DMS53 (cell line): ENCODE measurements around the gene SMARCD1.

Source experiments
- DNase-seq: peaks from one replicate; lab custom pipeline; 2025; lab: John Stamatoyannopoulos, UW

The SMARCD1 gene

GRCh38 chr12:50104417-50105366 is 19.6 kb downstream of the SMARCD1 start:
- DNase-seq, result no peak

DNA sequence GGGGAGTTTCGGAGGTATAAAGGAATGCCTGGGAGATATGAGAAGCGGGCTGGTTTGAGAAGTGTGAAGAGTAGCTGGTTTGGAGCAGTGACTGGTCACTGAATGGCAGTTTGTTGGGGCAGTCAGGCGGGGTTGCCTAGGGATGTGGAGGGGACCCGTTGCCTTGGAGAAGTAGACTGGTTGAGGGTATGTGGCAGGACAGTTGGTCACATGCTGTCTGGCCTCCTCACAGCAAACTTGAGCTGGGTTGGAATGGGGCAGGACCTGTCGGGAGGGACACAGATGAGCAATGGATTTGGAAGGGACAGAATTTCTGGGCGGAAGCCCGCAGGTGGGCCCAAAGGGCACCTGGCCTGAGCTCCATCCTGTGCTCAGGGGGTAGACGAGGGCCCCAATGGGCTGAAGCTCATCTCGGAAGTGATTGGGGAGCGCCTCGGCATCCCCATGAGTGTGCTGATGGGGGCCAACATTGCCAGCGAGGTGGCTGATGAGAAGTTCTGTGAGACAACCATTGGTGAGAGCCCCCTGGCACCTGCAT is 20.8 kb downstream of the SMARCD1 start:
- no peak for DNase-seq

- DNase-seq, result no peak
Observed at GRCh38 chr12:50106907-50107306, 21.8 kb downstream of the SMARCD1 start.

DNA sequence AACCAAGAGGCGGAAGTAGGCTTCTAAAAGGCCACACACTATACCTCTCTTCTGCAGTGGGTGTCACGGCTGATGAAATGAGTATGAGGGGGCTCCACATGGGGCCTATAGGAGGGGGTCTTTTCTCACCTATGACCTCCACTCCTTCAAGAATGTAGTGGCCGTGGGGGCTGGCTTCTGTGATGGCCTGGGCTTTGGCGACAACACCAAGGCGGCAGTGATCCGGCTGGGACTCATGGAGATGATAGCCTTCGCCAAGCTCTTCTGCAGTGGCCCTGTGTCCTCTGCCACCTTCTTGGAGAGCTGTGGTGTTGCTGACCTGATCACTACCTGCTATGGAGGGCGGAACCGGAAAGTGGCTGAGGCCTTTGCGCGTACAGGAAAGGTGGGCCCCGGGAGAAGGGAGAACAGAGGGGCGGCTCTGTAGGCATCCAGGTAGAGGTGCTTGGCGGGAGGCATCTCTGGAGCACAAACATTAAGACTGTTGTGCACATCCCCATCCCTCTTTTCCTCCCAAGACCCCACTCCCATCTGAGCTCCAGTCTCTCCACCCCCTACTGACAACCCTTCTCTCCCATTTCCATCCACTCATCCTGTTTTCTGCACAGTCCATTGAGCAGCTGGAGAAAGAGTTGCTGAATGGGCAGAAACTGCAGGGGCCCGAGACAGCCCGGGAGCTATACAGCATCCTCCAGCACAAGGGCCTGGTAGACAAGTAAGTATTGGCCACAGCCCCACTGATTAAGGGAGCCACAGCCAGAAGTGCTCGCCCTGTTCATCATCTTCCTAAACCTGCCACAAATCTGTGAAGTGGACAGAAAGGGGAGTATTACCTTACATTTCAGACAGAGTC is 22.5 kb downstream of the SMARCD1 start:
- no peak for DNase-seq

DNA sequence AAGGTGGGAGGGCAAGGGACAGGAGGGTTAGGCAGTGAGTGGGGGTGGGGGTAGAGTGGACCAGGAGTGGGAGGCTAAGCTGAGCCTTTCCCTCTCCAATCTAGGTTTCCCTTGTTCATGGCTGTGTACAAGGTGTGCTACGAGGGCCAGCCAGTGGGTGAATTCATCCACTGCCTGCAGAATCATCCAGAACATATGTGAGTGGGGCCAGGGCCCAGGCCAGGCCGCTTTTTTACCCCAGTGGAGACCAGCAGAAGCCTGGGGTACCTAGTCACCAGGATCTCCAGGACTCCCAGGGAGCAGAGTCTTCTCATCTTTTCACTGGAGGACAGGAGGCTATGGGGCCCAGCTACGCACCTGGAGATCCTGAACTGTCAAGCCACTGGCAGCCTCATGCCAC is 24.2 kb downstream of the SMARCD1 start:
- no peak for DNase-seq

DNA sequence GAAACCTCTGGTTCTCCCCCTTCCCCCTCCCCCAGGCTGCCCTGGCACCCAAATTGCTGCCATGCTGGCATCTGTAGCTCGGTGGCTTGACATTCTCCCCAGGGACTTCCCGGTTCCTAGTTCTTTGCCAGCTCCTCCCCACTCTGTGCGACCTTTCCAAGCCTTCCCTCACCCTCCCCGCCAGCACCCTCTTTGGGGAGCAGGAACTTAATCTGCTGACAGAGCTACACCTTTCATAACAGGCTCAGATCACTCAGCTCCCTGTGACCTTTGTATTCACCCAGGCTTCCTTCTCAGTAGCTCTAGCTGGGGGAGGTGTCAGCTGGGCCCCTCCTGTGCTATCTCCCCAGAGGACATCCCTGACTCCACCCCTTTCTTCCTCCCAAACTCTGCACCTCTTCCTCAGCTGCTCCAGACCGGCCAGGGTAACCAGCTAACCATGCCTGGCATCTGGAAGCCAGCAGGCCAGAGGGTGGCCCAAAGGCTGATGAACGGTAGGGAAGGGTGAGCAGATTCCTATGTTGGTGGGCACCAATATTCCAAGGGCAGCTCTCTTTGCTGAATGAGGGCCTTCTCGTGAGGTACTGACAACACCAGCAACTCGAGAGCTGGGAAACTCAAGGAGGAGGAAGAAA is 25.1 kb downstream of the SMARCD1 start:
- peak; percentile 56 for DNase-seq

- peak; percentile 92 for DNase-seq
Observed at GRCh38 chr12:50110762-50111351, 25.7 kb downstream of the SMARCD1 start.

DNA sequence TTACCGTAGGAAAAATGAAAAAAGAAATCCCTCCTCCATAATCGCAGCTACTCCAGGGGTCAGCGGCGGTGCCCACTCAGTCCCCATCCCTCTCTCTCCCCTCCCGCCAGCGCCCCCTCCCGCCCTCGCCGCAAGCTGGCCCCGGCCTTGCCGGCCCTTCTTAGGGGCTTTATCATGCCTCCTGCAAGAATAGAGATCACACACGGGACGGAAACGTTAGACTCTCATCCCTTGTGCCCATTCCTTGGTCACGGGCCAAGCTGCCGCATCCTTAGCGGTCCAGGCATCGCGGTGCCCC is 26.2 kb downstream of the SMARCD1 start:
- DNase-seq, result no peak

GRCh38 chr12:50111693-50112455 is 26.7 kb downstream of the SMARCD1 start, which contains the start of gene COX14:
TSS of gene COX14 (plus strand) at chr12:50112236. CDS start at chr12:50120044, 7,808 bp downstream.
- DNase-seq, result peak; percentile 100

- peak; percentile 85 for DNase-seq
Observed at GRCh38 chr12:50112456-50113218, 27.5 kb downstream of the SMARCD1 start.

DNA sequence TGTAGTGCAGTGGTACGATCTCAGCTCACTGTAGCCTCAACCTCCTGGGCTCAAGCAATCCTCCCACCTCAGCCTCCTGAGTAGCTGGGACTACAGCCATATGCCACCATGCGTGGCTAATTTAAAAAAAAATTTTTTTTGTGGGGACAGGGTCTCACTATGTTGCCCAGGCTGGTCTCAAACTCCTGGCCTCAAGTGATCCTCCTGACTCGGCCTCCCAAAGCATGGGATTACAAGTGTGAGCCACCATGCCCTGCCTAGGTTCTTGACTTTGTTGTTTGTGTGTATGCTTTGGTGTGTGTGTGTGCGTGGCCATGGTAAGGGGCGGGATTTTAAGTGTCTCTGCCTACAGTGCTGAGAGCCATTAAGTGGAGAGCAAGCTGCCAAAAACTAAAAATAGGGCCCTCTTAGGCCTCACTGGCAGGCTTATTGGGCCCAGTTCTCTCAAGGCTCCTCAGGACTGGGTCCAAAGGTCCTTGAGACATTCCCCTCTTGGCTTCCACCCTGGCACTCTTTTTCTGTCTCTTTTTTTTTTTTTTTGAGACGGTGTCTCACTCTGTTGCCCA is 32.0 kb downstream of the SMARCD1 start:
- no peak for DNase-seq

GRCh38 chr12:50119387-50119786 is 34.2 kb downstream of the SMARCD1 start:
- no peak for DNase-seq

DNA sequence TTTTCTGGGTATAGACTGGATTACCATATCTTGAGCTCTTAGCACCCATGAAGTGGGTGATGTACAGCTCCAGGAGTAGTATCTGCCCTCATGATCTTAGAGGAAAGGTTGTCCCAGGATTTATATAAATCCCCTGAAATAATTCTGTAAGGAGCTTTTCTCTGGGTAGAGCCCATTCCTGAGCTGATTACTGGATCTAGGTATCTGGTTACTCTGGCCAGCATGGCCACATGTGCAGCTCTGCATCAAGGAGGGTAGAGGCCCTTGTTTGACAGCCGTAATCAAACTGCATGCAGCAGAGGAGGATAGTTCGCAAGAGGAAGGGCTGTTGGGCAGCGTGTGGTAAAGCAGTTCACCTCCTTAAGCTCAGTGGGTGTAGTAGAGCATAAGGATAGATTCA is 35.4 kb downstream of the SMARCD1 start:
- no peak for DNase-seq

DNA sequence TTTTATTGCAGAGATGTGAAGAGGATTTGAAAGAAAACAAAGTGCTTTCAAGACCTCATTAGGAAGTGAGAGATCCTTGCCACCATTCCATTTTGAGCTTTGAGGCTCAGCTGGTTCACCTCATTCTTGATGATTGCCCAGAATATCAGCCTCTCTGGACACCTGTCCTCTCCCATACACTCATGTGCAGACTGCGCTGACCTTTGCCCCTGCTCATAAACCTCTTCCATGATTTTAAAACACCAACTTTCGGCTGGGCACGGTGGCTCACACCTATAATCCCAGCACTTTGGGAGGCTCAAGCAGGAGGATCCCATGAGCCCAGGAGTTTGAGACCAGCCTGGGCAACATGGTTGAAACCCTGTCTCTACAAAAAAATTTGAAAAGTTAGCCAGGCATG is 35.8 kb downstream of the SMARCD1 start:
- no peak for DNase-seq

DNA sequence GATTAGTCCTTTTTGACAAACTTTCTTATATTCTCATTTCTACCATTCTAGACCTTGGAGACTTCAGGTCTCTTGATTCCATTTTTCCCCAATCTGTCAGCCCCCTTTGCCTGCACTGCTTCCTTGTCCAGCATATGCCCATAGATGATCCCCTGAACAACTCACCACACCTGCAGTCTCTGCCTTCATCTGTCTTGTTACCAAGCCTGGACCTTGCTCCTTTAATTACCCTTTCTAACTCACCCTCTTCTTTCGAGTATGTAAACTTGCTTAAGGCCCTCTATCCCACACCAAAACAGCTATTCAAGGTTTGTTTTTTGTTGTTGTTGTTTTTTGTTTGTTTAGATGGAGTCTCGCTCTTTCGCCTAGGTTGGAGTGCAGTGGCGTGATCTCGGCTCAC is 36.5 kb downstream of the SMARCD1 start:
- no peak for DNase-seq

- DNase-seq, result no peak
Observed at GRCh38 chr12:50123203-50123602, 38.1 kb downstream of the SMARCD1 start.

GRCh38 chr12:50127546-50127945 is 42.4 kb downstream of the SMARCD1 start:
- DNase-seq, result peak; percentile 51

GRCh38 chr12:50129290-50129689 is 44.1 kb downstream of the SMARCD1 start:
- no peak for DNase-seq

- peak; percentile 75 for DNase-seq
Observed at GRCh38 chr12:50132505-50133135, 47.5 kb downstream of the SMARCD1 start.
